Liver (tissue), 9 donors: ENCODE results near the gene ARMC5. TPM values are rescaled to one million over a fixed set of nuclear protein-coding genes. Genes with fewer than 3 reads are reported as not detected.
A peak's percentile ranks its signal among the peaks of the same experiment; 100 is the strongest.

ENCODE experiments used
- DNase-seq: peaks from one replicate; pipeline ENCODE4 v3.0.0-alpha.2; 2017; ENCODE audit warnings: low spot score
- H3K27ac ChIP-seq, 2 donors: one replicate each; pipeline ENCODE4 v1.7.0; 2013; ENCODE audit warnings: inconsistent platforms in 2 of 2, low read length in 2 of 2, control low read depth in 1 of 2, low read depth in 1 of 2, mild to moderate bottlenecking in 1 of 2
- H3K27me3 ChIP-seq, 4 donors: one replicate each; pipeline versions ENCODE4 v1.6.1 to v1.7.0; 2013; ENCODE audit warnings: low read length in 3 of 4, inconsistent platforms in 1 of 4, mild to moderate bottlenecking in 1 of 4, moderate library complexity in 1 of 4; ENCODE audit not compliant: control insufficient read depth in 4 of 4, insufficient read depth in 4 of 4
- H3K36me3 ChIP-seq, 4 donors: one replicate each; pipeline versions ENCODE4 v1.6.1 to v1.7.0; 2013; ENCODE audit warnings: low read length in 3 of 4, mild to moderate bottlenecking in 3 of 4, low read depth in 1 of 4, moderate library complexity in 1 of 4; ENCODE audit not compliant: control insufficient read depth in 4 of 4, insufficient read depth in 3 of 4
- H3K4me1 ChIP-seq, 4 donors: one replicate each; pipeline versions ENCODE4 v1.6.1 to v1.7.0; 2013; ENCODE audit warnings: low read length in 3 of 4, mild to moderate bottlenecking in 3 of 4, moderate library complexity in 1 of 4; ENCODE audit not compliant: control insufficient read depth in 4 of 4, insufficient read depth in 4 of 4
- H3K4me3 ChIP-seq, 3 donors: one replicate each; pipeline versions ENCODE4 v1.6.1 to v1.7.0; 2013; ENCODE audit warnings: low read length in 3 of 3, control low read depth in 1 of 3, low read depth in 1 of 3, mild to moderate bottlenecking in 1 of 3
- H3K9ac ChIP-seq, 2 donors: one replicate each; pipeline ENCODE4 v1.7.0; 2013; ENCODE audit warnings: low read length in 2 of 2, mild to moderate bottlenecking in 2 of 2, moderate library complexity in 2 of 2, control low read depth in 1 of 2, low read depth in 1 of 2
- H3K9me3 ChIP-seq, 4 donors: one replicate each; pipeline versions ENCODE4 v1.6.1 to v1.7.0; 2013; ENCODE audit warnings: low read length in 3 of 4; ENCODE audit not compliant: control insufficient read depth in 4 of 4
- ATF3 ChIP-seq: IDR thresholded peaks from 2 replicates; pipeline ENCODE4 v1.6.1; 2016; ENCODE audit warnings: antibody characterized with exemption
- CTCF ChIP-seq: fragments of 150-350 bp; IDR thresholded peaks from 2 replicates; pipeline ENCODE4 v1.5.1; 2017; ENCODE audit warnings: improper control_type of control experiment, low read depth, low read length; ENCODE audit not compliant: missing input control
- FOXA1 ChIP-seq: IDR thresholded peaks from 2 replicates; pipeline ENCODE4 v1.6.1; 2016; ENCODE audit warnings: antibody characterized with exemption
- FOXA2 ChIP-seq: IDR thresholded peaks from 2 replicates; pipeline ENCODE4 v1.6.1; 2016; ENCODE audit warnings: antibody characterized with exemption
- GABPA ChIP-seq, 2 donors: IDR thresholded peaks in 1 of 2; conservative IDR thresholded peaks in 1 of 2; 2 replicates each; pipeline ENCODE4 v1.6.1; 2016; ENCODE audit warnings: antibody characterized with exemption in 2 of 2, mild to moderate bottlenecking in 1 of 2, moderate library complexity in 1 of 2
- HNF4A ChIP-seq, 2 donors: conservative IDR thresholded peaks; 2 replicates each; pipeline ENCODE4 v1.6.1; 2016; ENCODE audit warnings: antibody characterized with exemption in 2 of 2, mild to moderate bottlenecking in 2 of 2
- HNF4G ChIP-seq: IDR thresholded peaks from 2 replicates; pipeline ENCODE4 v1.6.1; 2016; ENCODE audit warnings: antibody characterized with exemption
- JUND ChIP-seq, 2 donors: IDR thresholded peaks; 2 replicates each; pipeline ENCODE4 v1.6.1; 2016; ENCODE audit warnings: antibody characterized with exemption in 2 of 2
- MAX ChIP-seq: IDR thresholded peaks from 2 replicates; pipeline ENCODE4 v1.6.1; 2016; ENCODE audit warnings: antibody characterized with exemption
- NR2F2 ChIP-seq: IDR thresholded peaks from 2 replicates; pipeline ENCODE4 v1.6.1; 2016; ENCODE audit warnings: antibody characterized with exemption
- RAD21 ChIP-seq, 2 donors: IDR thresholded peaks; 2 replicates each; pipeline ENCODE4 v1.6.1; 2016; ENCODE audit warnings: antibody characterized with exemption in 2 of 2, mild to moderate bottlenecking in 2 of 2
- REST ChIP-seq: IDR thresholded peaks from 2 replicates; pipeline ENCODE4 v1.6.1; 2016; ENCODE audit warnings: antibody characterized with exemption, mild to moderate bottlenecking
- RXRA ChIP-seq, 2 donors: IDR thresholded peaks; 2 replicates each; pipeline ENCODE4 v1.6.1; 2017 to 2018; ENCODE audit warnings: antibody characterized with exemption in 2 of 2, mild to moderate bottlenecking in 1 of 2
- SP1 ChIP-seq: IDR thresholded peaks from 2 replicates; pipeline ENCODE4 v1.6.1; 2018; ENCODE audit warnings: antibody characterized with exemption, mild to moderate bottlenecking
- TAF1 ChIP-seq: conservative IDR thresholded peaks from 2 replicates; pipeline ENCODE4 v1.6.1; 2016; ENCODE audit warnings: antibody characterized with exemption, mild to moderate bottlenecking
- YY1 ChIP-seq: IDR thresholded peaks from 2 replicates; pipeline ENCODE4 v1.6.1; 2016; ENCODE audit warnings: antibody characterized with exemption, mild to moderate bottlenecking
- ZBTB33 ChIP-seq: IDR thresholded peaks from 2 replicates; pipeline ENCODE4 v1.6.1; 2016; ENCODE audit warnings: antibody characterized with exemption
- WGBS: extraction: QIAGEN DNeasy Blood & Tissue Kit; methylation state at CpG from one replicate; pipeline ENCODE4 v1.1.7; 2013; 5-methylcytosine and 5-hydroxymethylcytosine counted together
- polyA plus RNA-seq, 2 donors: library from polyadenylated mRNA; stranded (reverse) in 1 of 2; unstranded in 1 of 2; fragments of 200-250 nt in 1 of 2; fragments of >200 nt in 1 of 2; fragmentation: Nextera tagmentation in 1 of 2; extraction: Ambion mirVana in 1 of 2; gene quantifications; one replicate each; pipeline versions ENCODE4 v1.2.1 to v1.2.3, GENCODE V29; 2013 to 2015
- total RNA-seq, 2 donors: library from RNA; depleted of rRNA; stranded (reverse); fragments of >200 nt; gene quantifications; one replicate each; pipeline ENCODE4 v1.2.3, GENCODE V29; 2014
- donor health status: healthy.
- donor health status: healthy.
- donor health status: healthy.
- donor health status: healthy.
- donor health status: healthy.

Gene ARMC5
- total and polyA plus RNA-seq, 4 donors, result 5.4 to 13.3 (median 11.4) TPM

GRCh38 chr16:31499928-31500327 is 40.6 kb downstream of the ARMC5 start:
- H3K4me3 ChIP-seq, result no peak overlapping the region
- TF ChIP-seq TAF1, result no peak
- TF ChIP-seq HNF4A (conservative IDR thresholded peaks at IDR 0.05), result no peak
- no peak for TF ChIP-seq YY1
- no peak for TF ChIP-seq ATF3
- no peak for TF ChIP-seq REST
- no peak for TF ChIP-seq CTCF
- peaks cover 3 to 42% (median 26%) of the 10 kb centered on the region in 4 donors for H3K36me3 ChIP-seq
- no peaks in the 10 kb centered on the region for H3K9me3 ChIP-seq
- no peak for DNase-seq
- H3K9ac ChIP-seq, result no peak overlapping the region
- H3K27me3 ChIP-seq, result no peaks in the 10 kb centered on the region
- WGBS, result 83% methylated on average over 8 of the region's 8 CpGs
- H3K27ac ChIP-seq, result no peak overlapping the region
- H3K4me1 ChIP-seq, result peaks cover 7 to 44% (median 36%) of the 10 kb centered on the region in 4 donors

- Histone ChIP-seq H3K9me3 (no peaks in the 10 kb centered on the region), H3K36me3 (peaks cover 1 to 29% (median 20%) of the 10 kb centered on the region in 4 donors), H3K4me1 (peaks cover 7 to 56% (median 45%) of the 10 kb centered on the region in 4 donors), H3K27ac (peak overlapping the region; percentile 58 to 77), H3K9ac (no peak overlapping the region), H3K4me3 (no peak overlapping the region), H3K27me3 (no peaks in the 10 kb centered on the region)
- no peak for DNase-seq
- 49% methylated on average over 3 of the region's 3 CpGs for WGBS
- TF ChIP-seq FOXA1 (no peak), NR2F2 (peak; percentile 63), GABPA (IDR thresholded peaks at IDR 0.05 in 1 of 2, conservative IDR thresholded peaks at IDR 0.05 in 1 of 2) (peak in 1 of 2 donors; percentile 66), JUND (IDR thresholded peaks at IDR 0.05) (peak; percentile 61 to 81), ZBTB33 (no peak), RAD21 (IDR thresholded peaks at IDR 0.05) (peak in 1 of 2 donors; percentile 51), RXRA (IDR thresholded peaks at IDR 0.05) (peak; percentile 80 to 93), HNF4A (conservative IDR thresholded peaks at IDR 0.05) (peak; percentile 98 to 99), FOXA2 (peak; percentile 42), YY1 (peak; percentile 75), CTCF (no peak), TAF1 (no peak), ATF3 (peak; percentile 51), MAX (no peak), HNF4G (peak; percentile 88), SP1 (peak; percentile 94)
Measured at GRCh38 chr16:31501226-31501965, 42.1 kb downstream of the ARMC5 start.
